ENCODE data around the gene LRRC47. TPM values are rescaled to one million over a fixed set of nuclear protein-coding genes. Genes with fewer than 3 reads are reported as not detected.

The LRRC47 gene
- total and polyA plus RNA-seq, 2 of the 8 experiments (the other 6 are each of a cell fraction or from before 2014, with no cell fraction given) = 38.3 to 82.4 TPM

DNA sequence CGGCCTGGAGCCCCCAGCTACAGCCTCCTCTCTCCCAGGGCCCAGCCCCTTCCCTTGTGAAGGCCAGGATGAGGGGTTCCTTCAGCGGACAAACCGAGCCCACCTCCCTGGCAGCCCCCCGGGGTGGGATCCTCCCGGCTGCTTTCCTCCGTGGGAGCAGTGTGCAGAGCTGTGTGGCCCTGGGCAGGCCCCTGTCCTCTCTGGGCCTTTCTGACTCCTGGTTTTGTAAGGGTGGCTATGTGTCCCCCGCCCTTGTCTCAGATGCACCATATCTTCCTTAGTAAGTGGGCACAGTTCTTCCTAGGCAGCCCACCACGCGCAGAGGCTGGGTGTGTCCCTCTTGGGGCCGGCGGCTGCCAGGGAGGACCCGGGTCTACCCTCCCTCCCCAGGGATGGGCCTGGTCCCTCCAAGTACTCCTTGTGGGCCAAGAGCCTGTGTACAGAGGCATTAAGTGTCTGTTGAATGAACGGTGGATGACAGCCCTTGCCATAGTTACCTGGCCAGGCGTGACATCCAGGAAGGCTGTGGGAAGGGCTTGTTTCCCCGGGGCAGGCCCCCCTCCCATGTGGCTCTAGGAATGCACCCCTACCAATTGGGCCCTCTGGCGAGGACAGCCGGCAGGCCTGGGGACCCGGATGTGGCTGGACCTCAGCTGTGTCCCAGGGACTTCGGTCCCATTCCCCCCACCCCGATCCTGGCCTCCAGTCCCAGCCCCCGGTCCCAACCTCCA is 19.9 kb downstream of the LRRC47 start (continued):
- TF ChIP-seq EP300 (IDR thresholded peaks at IDR 0.05; ENCODE audit: borderline replicate concordance in 1 of 2, low read depth in 2 of 2, low read length in 2 of 2) = no peak
- no peak for TF ChIP-seq TAF7 (optimal IDR thresholded peaks at IDR 0.05; ENCODE audit: borderline replicate concordance, low read depth, low read length)
- no peak for TF ChIP-seq TBP (IDR thresholded peaks at IDR 0.05; ENCODE audit: low read depth, low read length)
- no peak for TF ChIP-seq GTF2F1 (IDR thresholded peaks at IDR 0.05; ENCODE audit: borderline replicate concordance, low read depth, low read length)
- no peak for TF ChIP-seq CBX5 (IDR thresholded peaks at IDR 0.05; ENCODE audit: low read depth, low read length)
- no peak for TF ChIP-seq TCF12 (IDR thresholded peaks at IDR 0.05; ENCODE audit: low read depth, low read length)
- no peak for TF ChIP-seq YY1 (IDR thresholded peaks at IDR 0.05; ENCODE audit: low read depth, low read length)
- TF ChIP-seq CBX8 (IDR thresholded peaks at IDR 0.05; ENCODE audit: borderline replicate concordance, low read depth, low read length) = no peak

All from H1 (cell line).